Ovary (tissue), 3 donors: ENCODE results near the gene COL5A1.

Experiments
- POLR2A ChIP-seq: fragments of 450-650 bp; IDR thresholded peaks from one replicate; pipeline ENCODE4 v1.6.1; 2017; ENCODE audit warnings: antibody characterized with exemption, mild to moderate bottlenecking, moderate library complexity
- TF ChIP-seq, protein P1 (sequence below), 3 donors: fragments of 450-650 bp in 2 of 3; fragments of 200-600 bp in 1 of 3; IDR thresholded peaks; one replicate each; pipeline versions ENCODE4 v1.5.1 to v1.8.0; 2016 to 2022; ENCODE audit warnings: antibody characterized with exemption in 3 of 3, mild to moderate bottlenecking in 1 of 3
- donor health status: DM: no; HTN: no; CAD: no.

DNA sequence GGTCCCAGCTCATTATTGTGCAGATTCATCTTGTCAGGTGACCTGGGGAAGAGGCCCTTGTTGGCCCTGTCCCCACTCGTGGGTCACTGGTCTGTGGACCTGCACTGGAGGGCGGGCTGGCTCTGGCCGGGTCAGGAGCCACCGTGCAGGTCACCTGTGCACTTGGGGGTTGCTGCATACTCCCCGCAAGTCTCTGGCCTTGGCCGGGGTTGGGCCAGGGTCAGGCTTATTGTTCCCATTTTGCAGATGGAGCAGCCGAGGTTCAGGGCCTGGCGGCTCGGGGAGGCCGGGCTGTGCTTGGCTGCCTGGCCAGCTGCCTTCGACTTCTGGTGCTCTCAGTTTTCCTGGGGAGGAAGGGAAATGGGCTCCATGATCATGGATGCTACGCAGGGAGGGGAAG, 130.7 kb downstream of the COL5A1 start:
- TF ChIP-seq, protein P1, sequence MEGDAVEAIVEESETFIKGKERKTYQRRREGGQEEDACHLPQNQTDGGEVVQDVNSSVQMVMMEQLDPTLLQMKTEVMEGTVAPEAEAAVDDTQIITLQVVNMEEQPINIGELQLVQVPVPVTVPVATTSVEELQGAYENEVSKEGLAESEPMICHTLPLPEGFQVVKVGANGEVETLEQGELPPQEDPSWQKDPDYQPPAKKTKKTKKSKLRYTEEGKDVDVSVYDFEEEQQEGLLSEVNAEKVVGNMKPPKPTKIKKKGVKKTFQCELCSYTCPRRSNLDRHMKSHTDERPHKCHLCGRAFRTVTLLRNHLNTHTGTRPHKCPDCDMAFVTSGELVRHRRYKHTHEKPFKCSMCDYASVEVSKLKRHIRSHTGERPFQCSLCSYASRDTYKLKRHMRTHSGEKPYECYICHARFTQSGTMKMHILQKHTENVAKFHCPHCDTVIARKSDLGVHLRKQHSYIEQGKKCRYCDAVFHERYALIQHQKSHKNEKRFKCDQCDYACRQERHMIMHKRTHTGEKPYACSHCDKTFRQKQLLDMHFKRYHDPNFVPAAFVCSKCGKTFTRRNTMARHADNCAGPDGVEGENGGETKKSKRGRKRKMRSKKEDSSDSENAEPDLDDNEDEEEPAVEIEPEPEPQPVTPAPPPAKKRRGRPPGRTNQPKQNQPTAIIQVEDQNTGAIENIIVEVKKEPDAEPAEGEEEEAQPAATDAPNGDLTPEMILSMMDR (IDR thresholded peaks at IDR 0.05), result no peak
- TF ChIP-seq POLR2A, result no peak
